Mesothelial cell of epicardium (in vitro differentiated cells): ENCODE measurements around the gene HELT. TPM values are rescaled to one million over a fixed set of nuclear protein-coding genes. Genes with fewer than 3 reads are reported as not detected.
"Not testable (repeated sequence)": the region's sequence is repeated elsewhere in the genome, so short reads cannot be mapped to it uniquely, and the experiment has no call there.

Source experiments
- DNase-seq, 2 experiments: peaks; one replicate each; pipeline ENCODE4 v3.0.0; 2021; ENCODE audit warnings: low spot score in 2 of 2; ENCODE audit not compliant: unreplicated experiment in 2 of 2
- H3K27ac Mint-ChIP-seq: 2 replicates; pipeline ENCODE4 v1.8.0; 2021; ENCODE audit warnings: mixed read lengths
- H3K27me3 Mint-ChIP-seq: 2 replicates; pipeline ENCODE4 v1.8.0; 2021; ENCODE audit warnings: low read depth, mixed read lengths
- H3K36me3 Mint-ChIP-seq: 2 replicates; pipeline ENCODE4 v1.8.0; 2021; ENCODE audit warnings: mixed read lengths
- H3K4me1 Mint-ChIP-seq: 2 replicates; pipeline ENCODE4 v1.8.0; 2021; ENCODE audit warnings: mixed read lengths
- H3K4me3 Mint-ChIP-seq: 2 replicates; pipeline ENCODE4 v1.8.0; 2021; ENCODE audit warnings: mild to moderate bottlenecking, moderate library complexity, mixed read lengths
- H3K9me3 Mint-ChIP-seq: 2 replicates; pipeline ENCODE4 v1.8.0; 2021; ENCODE audit warnings: mixed read lengths
- total RNA-seq: library from RNA; stranded (reverse); gene quantifications from 3 replicates; pipeline ENCODE4 v1.2.1, GENCODE V29; 2021
- TF ChIP-seq, protein P1 (sequence below): fragments of 200-600 bp; sonication (generic); IDR thresholded peaks from one replicate; pipeline ENCODE4 v1.5.0; 2021; ENCODE audit warnings: antibody characterized with exemption; ENCODE audit not compliant: unreplicated experiment

Gene HELT
- total RNA-seq, 1 donor from 2014 or later, result not detected

GRCh38 chr4:184994623-184995010 lies 23.7 kb upstream of the HELT start:
- no peak overlapping the region for H3K4me3 Mint-ChIP-seq
- TF ChIP-seq, protein P1, sequence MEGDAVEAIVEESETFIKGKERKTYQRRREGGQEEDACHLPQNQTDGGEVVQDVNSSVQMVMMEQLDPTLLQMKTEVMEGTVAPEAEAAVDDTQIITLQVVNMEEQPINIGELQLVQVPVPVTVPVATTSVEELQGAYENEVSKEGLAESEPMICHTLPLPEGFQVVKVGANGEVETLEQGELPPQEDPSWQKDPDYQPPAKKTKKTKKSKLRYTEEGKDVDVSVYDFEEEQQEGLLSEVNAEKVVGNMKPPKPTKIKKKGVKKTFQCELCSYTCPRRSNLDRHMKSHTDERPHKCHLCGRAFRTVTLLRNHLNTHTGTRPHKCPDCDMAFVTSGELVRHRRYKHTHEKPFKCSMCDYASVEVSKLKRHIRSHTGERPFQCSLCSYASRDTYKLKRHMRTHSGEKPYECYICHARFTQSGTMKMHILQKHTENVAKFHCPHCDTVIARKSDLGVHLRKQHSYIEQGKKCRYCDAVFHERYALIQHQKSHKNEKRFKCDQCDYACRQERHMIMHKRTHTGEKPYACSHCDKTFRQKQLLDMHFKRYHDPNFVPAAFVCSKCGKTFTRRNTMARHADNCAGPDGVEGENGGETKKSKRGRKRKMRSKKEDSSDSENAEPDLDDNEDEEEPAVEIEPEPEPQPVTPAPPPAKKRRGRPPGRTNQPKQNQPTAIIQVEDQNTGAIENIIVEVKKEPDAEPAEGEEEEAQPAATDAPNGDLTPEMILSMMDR, result no peak

GRCh38 chr4:184997656-184998055 lies 20.6 kb upstream of the HELT start:
- not testable (repeated sequence) for H3K9me3 Mint-ChIP-seq, H3K27ac Mint-ChIP-seq, H3K4me3 Mint-ChIP-seq, DNase-seq, H3K4me1 Mint-ChIP-seq, H3K36me3 Mint-ChIP-seq
- peaks cover 28% of the 10 kb centered on the region for H3K27me3 Mint-ChIP-seq

More at GRCh38 chr4:184994623-184995010, 23.7 kb upstream of the HELT start:
- Mint-ChIP-seq H3K27ac (no peak overlapping the region), H3K9me3 (no peaks in the 10 kb centered on the region), H3K36me3 (no peaks in the 10 kb centered on the region), H3K27me3 (peaks cover 6% of the 10 kb centered on the region), H3K4me1 (no peaks in the 10 kb centered on the region)
- DNase-seq, result no peak

DNA sequence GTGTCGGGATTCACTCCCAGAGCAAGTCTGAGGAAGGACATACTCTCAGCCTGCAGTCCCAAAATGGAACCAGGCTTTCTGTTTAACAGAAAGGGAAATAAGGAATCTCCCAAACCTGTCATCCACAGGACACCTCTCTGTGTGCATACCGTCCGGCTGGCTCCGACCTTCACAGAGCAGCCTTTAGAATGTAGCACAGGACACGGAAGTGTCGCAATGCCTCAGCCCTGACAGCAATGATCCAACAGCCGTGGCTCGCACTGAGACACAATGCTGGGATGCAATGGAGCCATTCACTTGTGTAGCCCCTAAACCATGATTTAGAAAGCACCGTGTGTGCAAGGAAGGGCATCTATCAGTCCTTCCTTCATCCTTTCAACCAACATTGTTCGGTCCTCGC lies 15.5 kb upstream of the HELT start:
- no peak for DNase-seq
- TF ChIP-seq, protein P1, result no peak
- peaks cover 6% of the 10 kb centered on the region for H3K4me1 Mint-ChIP-seq
- H3K36me3 Mint-ChIP-seq, result no peaks in the 10 kb centered on the region
- no peaks in the 10 kb centered on the region for H3K9me3 Mint-ChIP-seq
- H3K27me3 Mint-ChIP-seq, result peaks cover 74% of the 10 kb centered on the region
- H3K27ac Mint-ChIP-seq, result no peak overlapping the region
- no peak overlapping the region for H3K4me3 Mint-ChIP-seq

- TF ChIP-seq, protein P1, result no peak
- no peak for DNase-seq
- Mint-ChIP-seq H3K4me3 (no peak overlapping the region), H3K27ac (no peak overlapping the region), H3K27me3 (peaks cover 82% of the 10 kb centered on the region), H3K9me3 (no peaks in the 10 kb centered on the region), H3K36me3 (no peaks in the 10 kb centered on the region), H3K4me1 (peaks cover 6% of the 10 kb centered on the region)
Measured at GRCh38 chr4:185003596-185004351, 14.5 kb upstream of the HELT start.

GRCh38 chr4:185004562-185005218 lies 13.6 kb upstream of the HELT start:
- peaks cover 90% of the 10 kb centered on the region for H3K27me3 Mint-ChIP-seq
- peak overlapping the region; percentile 63 for H3K4me3 Mint-ChIP-seq
- no peak overlapping the region for H3K27ac Mint-ChIP-seq
- H3K4me1 Mint-ChIP-seq, result peaks cover 6% of the 10 kb centered on the region
- TF ChIP-seq, protein P1, result no peak
- H3K36me3 Mint-ChIP-seq, result no peaks in the 10 kb centered on the region
- no peak for DNase-seq
- no peaks in the 10 kb centered on the region for H3K9me3 Mint-ChIP-seq

DNA sequence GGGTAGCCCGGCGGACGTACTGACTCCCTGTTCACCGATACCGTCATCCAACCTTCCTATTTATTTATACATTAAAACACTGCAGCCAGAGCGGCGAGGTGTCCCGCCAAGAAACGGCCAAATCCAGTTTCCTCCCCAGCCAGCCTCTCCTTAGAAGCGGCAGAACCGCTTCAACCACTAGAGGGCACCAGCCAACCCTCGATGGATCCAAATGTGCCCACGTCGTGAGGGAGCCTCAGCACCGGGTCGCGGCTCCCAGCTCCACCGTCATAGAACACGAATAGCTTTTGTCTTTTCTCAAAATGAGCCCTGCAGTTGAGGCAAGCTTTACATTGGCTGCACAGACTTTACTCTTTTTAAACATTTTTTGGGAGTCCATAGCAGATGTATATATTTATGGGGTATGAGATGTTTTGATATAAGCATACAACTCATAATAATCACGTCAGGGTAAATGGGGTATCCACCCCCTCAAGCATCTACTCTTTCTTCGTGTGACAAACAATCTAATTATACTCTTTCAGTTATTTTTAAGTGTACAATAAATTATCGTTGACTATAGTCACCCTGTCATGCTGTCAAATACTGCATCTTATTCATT lies 13.0 kb upstream of the HELT start:
- DNase-seq, result peak; percentile 52 to 86
- no peaks in the 10 kb centered on the region for H3K9me3 Mint-ChIP-seq
- TF ChIP-seq, protein P1, result peak; percentile 81
- peaks cover 90% of the 10 kb centered on the region for H3K27me3 Mint-ChIP-seq
- no peak overlapping the region for H3K27ac Mint-ChIP-seq
- peaks cover 6% of the 10 kb centered on the region for H3K4me1 Mint-ChIP-seq
- H3K4me3 Mint-ChIP-seq, result peak overlapping the region; percentile 63
- H3K36me3 Mint-ChIP-seq, result no peaks in the 10 kb centered on the region
